ENCODE results near the gene OBSL1.
A peak's percentile ranks its signal among the peaks of the same experiment; 100 is the strongest.

The OBSL1 gene

DNA sequence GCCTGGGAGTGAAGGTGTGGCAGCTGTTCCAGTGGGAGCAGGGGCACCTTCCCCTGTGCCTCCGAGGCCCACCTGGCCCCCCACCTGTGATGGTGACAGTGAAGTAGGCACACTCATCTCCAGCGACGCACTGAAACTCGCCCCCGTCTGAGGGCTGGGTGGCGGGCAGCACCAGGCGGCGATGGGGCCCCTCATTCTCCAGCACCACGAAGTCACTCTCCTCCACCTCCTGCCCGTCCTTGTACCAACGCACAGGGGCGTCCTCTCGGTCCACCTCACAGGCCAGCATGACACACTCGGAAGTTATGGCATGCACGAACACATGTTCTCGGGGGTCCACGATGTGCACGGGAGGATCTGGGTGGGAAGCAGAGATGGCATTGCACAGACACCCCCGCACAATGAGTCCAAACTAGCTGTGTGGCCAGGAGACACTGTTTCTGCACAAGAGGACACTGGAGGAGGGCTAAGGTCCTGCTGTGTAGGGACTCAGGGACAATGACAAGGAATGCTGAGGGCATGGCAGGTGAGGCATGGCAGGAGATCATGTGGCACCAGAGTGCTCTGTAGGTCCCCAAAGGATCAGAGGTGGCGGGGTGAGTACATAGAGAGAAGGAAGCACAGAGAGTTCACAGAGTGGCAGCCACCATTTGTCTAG, 7.9 kb downstream of the OBSL1 start:
- no peak for DNase-seq

DNA sequence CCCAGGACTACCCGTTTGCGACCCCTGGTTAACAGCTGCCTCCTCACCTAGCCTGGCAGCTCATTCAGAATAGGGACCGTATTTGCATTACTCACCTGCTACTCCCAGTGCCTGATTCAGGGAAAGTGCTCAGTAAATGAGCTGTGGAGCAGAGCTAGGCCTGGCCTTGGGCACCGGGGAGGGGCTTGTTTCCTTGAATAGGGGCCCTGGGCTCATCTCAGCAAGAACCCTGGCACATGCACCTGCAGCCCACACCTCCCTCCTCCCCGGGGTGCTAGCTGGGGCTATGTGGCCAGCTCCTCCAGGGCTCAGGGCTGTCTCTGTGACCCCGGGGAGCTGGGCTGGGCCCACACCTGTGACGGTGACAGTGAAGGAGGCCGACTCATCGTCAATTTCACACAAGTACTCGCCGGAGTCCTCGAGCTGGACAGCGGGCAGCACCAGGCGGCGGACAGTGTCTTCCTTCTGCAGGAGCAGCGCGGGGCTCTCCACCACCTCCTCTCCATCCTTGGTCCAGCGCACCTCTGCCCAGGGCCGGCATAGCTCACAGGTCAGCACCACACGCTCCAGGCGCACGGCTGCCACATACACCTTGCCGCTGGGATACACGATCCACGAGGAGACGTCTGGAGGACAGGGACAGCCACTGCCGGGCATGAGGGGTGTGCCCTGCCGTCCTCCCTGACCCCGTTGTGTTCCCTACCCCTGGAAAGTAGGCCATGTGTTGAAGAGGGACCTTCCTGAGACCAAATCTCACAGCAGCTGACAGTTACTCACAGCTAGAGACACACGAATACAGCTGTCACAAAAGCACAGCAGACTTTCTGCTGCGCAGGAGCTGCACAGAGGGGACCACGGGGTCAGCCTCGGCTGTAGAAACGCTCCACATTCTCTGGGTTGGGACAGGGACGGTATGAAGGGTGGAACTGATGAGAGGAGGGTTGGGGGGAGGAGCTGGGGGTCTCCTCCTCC, 9.0 kb downstream of the OBSL1 start:
- DNase-seq = no peak

GRCh38 chr2:219561179-219562048, 9.9 kb downstream of the OBSL1 start:
- DNase-seq = no peak

GRCh38 chr2:219560893-219561178, 10.5 kb downstream of the OBSL1 start:
- no peak for DNase-seq

- peak; percentile 23 for DNase-seq
Measured at GRCh38 chr2:219560037-219560892, 11.1 kb downstream of the OBSL1 start.

GRCh38 chr2:219559156-219559915, 12.0 kb downstream of the OBSL1 start:
- no peak for DNase-seq

DNA sequence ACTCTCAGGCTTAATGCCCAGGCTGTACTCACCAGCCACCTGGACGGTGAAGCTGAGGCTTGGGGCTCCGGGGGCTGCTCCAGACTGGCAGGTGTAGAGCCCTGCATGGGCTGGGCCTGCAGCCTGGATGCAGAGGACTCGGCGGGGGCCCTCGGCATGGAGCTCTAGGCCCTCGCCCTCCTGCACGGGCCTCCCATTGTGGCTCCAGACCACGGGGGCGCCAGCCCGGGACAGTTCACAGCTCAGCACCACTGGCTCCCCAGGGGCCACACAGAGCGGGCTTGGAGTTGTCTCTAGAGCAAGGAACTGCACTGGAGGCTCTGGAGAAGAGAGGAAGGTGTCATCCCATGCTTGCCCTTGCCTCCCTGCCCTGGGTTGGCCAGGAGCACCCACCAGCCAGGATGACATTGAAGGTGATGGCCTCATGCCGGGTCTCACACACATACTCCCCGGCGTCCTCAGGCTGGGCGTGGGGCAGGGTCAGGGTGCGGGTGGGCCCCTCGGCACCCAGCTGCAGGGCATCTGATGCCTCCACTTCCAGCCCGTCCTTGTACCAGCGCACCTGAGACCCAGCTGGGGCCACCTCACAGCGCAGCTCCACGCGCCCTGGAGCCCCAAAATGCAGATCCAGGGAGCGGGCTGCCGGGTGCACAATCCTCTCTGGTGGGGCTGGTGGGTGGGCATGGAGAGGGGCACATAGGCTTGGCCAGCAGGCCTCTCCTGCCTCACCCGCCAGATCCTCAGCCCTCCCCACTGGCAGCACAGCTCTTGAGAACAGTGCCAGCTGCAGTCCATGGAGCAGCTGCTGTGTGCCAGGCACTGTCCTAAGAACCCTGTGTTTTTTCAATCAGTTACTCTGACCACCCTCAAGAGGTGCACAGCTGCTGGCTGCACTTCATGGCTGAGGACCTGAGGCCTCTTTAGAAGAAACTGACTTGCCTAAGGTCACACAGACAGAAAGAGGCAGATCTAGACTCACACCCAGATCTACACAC, 13.3 kb downstream of the OBSL1 start:
- no peak for DNase-seq

DNA sequence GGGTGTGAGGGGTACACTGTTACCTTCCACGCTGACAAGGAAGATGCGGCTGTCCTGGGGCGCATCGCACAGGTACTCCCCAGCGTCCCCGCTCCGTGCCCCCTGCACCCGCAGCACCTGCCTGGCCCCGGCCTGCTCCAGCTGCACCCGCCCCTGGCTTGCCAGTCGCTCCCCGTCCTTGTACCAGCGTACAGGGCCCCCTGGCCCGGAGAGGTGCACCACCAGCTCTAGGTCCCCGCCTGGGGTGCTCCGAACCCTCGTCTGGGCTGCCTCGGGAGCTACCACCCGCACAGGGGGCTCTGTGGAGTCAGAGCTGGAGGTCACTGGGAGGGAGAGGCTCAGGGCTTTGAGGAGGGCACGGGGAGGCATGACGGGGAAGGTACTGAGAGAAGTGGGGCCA, 14.0 kb downstream of the OBSL1 start:
- DNase-seq = no peak

- DNase-seq = no peak
Measured at GRCh38 chr2:219556413-219556812, 14.9 kb downstream of the OBSL1 start.

GRCh38 chr2:219555956-219556355, 15.4 kb downstream of the OBSL1 start:
- no peak for DNase-seq

- no peak for DNase-seq
Measured at GRCh38 chr2:219554350-219554749, 17.0 kb downstream of the OBSL1 start.

- DNase-seq = no peak
Measured at GRCh38 chr2:219553463-219553963, 17.8 kb downstream of the OBSL1 start.

GRCh38 chr2:219553168-219553417, 18.2 kb downstream of the OBSL1 start:
- DNase-seq = no peak

- peak; percentile 82 for DNase-seq
Measured at GRCh38 chr2:219552382-219553167, 18.8 kb downstream of the OBSL1 start.

GRCh38 chr2:219551441-219552381, 19.6 kb downstream of the OBSL1 start:
- DNase-seq = no peak

DNA sequence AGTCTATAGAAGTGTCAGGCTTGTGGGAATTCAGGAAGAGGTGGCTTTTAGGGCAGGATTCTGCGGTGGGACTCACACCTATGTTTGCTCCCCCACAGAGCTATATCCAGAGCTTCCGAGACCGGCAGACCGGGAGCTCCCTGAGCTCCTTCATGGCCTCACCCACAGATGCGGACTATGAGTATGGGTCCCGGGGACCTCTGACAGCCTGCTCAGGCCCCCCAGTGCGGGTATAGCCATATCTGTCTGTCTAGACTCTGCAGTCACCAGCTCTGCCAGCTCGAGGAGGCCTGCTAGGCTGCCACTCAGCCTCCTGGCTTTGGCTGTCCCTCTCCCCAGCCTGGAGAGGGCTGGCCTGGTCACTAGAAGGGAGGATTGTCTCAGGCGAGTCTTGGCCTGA, 21.7 kb downstream of the OBSL1 start:
- DNase-seq = no peak

DNA sequence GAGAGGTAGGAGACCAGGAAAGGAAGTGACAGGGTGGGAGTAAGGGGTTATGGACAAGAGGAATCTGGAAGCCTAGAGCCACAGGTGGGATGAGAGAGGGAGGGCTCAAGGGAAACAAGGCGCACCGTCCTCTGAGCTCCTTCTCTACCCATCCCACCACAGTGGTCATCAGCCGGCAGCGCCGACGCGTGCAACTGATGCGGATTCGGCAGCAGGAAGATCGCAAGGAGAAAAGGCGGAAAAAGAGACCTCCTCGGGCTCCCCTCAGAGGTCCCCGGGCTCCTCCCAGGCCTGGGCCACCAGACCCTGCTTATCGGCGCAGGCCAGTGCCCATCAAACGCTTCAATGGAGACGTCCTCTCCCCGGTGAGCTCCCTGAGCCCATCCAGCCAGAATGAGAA, 22.3 kb downstream of the OBSL1 start:
- no peak for DNase-seq

- DNase-seq = no peak
Measured at GRCh38 chr2:219547621-219548020, 23.7 kb downstream of the OBSL1 start.

All from activated naive CD4-positive, alpha-beta T cell treated with Interleukin-2 at 50 U/mL for 16 hours (primary cell).